ENCODE data around the gene CCDC51.
A peak's percentile ranks its signal among the peaks of the same experiment; 100 is the strongest.
"Not testable (repeated sequence)": the region's sequence is repeated elsewhere in the genome, so short reads cannot be mapped to it uniquely, and the experiment has no call there.

CCDC51 gene

DNA sequence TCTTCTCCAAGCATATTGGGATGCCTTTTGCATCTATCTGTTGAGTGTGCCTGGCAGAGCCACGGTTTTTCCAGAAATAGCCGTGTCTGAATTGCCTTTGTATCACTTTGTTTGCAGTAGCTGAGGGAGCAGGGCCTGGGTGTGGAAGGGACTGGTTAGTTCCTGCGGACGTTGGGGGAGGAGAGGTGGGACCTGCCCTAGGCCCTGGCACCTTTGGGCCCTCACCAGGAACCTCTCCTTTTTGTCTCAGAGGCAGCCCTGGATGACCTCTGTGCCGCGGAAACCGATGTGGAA lies 25.3 kb upstream of the CCDC51 start:
- TF ChIP-seq, protein P1, sequence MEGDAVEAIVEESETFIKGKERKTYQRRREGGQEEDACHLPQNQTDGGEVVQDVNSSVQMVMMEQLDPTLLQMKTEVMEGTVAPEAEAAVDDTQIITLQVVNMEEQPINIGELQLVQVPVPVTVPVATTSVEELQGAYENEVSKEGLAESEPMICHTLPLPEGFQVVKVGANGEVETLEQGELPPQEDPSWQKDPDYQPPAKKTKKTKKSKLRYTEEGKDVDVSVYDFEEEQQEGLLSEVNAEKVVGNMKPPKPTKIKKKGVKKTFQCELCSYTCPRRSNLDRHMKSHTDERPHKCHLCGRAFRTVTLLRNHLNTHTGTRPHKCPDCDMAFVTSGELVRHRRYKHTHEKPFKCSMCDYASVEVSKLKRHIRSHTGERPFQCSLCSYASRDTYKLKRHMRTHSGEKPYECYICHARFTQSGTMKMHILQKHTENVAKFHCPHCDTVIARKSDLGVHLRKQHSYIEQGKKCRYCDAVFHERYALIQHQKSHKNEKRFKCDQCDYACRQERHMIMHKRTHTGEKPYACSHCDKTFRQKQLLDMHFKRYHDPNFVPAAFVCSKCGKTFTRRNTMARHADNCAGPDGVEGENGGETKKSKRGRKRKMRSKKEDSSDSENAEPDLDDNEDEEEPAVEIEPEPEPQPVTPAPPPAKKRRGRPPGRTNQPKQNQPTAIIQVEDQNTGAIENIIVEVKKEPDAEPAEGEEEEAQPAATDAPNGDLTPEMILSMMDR (IDR thresholded peaks at IDR 0.05; ENCODE audit: insufficient read depth, low read depth, low read length, missing control alignments): no peak
- no peak for DNase-seq (ENCODE audit: low read depth)
- H3K4me3 ChIP-seq (ENCODE audit: low read length): no peak overlapping the region

DNA sequence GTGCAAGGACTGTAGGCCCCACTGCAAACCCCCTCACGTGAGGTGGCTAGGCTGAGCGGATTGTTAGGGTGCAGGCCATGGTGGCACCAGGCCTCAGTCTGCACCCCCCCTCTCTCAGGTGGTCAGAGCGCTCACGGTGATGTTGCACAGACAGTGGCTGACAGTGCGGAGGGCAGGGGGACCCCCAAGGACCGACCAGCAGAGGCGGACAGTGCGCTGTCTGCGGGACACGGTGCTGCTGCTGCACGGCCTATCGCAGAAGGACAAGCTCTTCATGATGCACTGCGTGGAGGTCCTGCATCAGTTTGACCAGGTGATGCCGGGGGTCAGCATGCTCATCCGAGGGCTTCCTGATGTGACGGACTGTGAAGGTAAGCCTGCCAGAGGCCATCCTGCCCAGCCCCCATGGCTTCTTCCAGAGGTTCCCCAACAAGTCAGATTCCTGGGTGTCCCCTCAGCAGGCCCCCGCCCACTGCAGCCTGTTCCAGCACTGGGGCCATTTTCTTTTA lies 24.8 kb upstream of the CCDC51 start:
- no peak overlapping the region for H3K4me3 ChIP-seq (ENCODE audit: low read length)
- no peak for DNase-seq (ENCODE audit: low read depth)
- TF ChIP-seq, protein P1 (IDR thresholded peaks at IDR 0.05; ENCODE audit: insufficient read depth, low read depth, low read length, missing control alignments): no peak

DNA sequence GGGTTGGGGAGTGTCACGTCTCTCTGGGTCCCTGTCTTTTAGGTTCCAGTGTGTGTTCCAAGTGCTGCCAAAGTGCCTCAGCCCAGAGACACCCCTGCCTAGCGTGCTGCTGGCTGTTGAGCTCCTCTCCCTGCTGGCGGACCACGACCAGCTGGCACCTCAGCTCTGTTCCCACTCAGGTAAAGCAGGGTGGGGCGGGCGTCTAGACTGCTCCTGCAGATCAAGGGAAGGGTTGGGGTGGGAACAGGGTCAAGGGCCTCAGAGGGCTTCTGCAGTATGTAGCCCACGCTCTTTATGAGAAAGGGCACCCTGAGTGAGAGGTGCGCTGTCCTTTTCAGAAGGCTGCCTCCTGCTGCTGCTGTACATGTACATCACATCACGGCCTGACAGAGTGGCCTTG lies 23.8 kb upstream of the CCDC51 start:
- H3K4me3 ChIP-seq (ENCODE audit: low read length): no peak overlapping the region
- no peak for DNase-seq (ENCODE audit: low read depth)
- TF ChIP-seq, protein P1 (IDR thresholded peaks at IDR 0.05; ENCODE audit: insufficient read depth, low read depth, low read length, missing control alignments): no peak

DNA sequence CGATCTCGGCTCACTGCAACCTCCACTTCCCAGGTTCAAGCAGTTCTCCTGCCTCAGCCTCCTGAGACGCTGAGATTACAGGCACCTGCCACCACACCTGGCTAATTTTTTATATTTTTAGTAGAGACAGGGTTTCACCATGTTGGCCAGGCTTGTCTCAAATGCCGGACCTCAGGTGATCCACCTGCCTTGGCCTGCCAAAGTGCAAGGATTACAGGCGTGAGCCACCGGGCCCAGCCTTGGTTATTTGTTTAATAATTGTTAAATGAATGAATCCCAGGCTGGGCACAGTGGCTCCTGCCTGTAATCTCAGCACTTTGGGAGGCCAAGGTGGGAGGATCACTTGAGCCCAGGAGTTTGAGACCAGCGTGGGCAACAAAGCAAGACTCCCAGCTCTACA lies 21.8 kb upstream of the CCDC51 start:
- DNase-seq (ENCODE audit: low read depth); H3K4me3 ChIP-seq (ENCODE audit: low read length): not testable (repeated sequence)

DNA sequence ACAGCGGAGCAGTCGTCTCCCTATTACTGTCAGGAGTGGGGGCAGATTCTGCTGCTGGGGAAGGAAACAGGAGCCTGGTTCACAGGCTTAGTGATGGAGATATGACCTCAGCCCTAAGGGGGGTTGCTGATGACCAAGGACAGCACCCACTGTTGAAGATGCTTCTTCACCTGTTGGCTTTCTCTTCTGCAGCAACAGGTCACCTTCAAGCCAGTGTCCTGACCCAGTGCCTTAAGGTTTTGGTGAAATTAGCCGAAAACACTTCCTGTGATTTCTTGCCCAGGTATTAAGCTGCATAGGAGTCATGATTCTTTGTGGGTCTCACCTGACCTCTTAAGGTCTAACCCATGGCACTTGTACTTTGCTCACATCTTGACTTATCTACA lies 20.6 kb upstream of the CCDC51 start:
- TF ChIP-seq, protein P1 (IDR thresholded peaks at IDR 0.05; ENCODE audit: insufficient read depth, low read depth, low read length, missing control alignments): no peak
- no peak overlapping the region for H3K4me3 ChIP-seq (ENCODE audit: low read length)
- no peak for DNase-seq (ENCODE audit: low read depth)

DNA sequence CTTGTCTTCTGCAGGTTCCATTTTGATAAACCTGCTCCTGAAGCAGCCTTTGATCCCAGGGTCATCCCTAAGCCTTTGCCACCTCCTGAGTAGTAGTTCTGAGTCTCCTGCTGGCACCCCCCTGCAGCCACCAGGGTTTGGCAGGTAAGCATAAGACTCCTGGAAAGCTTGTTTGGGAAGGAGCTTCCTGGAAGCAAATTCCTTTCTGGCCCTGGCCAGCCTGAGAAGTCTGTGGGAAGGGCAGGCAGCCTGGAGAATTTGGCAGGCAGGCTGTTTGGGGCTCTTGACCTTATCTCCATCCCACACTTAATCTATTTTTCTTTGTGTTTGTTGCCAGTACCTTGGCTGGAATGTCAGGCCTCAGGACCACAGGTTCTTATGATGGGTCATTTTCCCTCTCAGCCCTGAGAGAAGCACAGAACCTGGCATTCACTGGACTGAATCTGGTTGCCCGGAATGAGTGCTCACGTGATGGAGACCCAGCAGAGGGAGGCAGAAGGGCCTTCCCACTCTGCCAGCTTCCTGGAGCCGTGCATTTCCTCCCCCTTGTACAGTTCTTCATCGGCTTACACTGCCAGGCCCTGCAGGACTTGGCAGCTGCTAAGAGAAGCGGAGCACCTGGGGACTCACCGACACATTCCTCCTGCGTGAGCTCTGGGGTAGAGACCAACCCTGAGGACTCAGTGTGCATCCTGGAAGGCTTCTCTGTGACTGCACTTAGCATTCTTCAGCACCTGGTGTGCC lies 20.0 kb upstream of the CCDC51 start:
- TF ChIP-seq, protein P1 (IDR thresholded peaks at IDR 0.05; ENCODE audit: insufficient read depth, low read depth, low read length, missing control alignments): no peak
- DNase-seq (ENCODE audit: low read depth): no peak
- no peak overlapping the region for H3K4me3 ChIP-seq (ENCODE audit: low read length)

DNA sequence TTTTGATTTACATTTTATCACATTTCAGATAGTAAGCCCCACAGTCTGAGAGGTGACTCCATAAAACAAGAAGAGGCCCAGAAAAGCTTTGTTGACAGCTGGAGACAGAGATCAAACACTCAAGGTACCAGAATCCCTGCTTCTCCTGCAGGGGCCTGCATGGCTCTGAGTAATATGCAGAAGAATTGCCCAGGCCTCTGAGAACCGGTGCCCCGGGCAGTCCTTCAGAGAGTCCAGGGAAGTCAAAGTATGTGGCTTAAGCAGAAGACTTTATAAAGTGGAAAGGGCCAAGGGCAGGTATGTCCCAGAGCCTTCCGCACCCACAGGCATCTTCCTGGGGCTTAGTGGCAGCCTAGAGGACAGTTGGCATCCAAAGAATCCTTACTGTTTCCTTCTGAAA lies 19.4 kb upstream of the CCDC51 start:
- H3K4me3 ChIP-seq (ENCODE audit: low read length): no peak overlapping the region
- TF ChIP-seq, protein P1 (IDR thresholded peaks at IDR 0.05; ENCODE audit: insufficient read depth, low read depth, low read length, missing control alignments): no peak
- DNase-seq (ENCODE audit: low read depth): peak; percentile 65
